Sigmoid colon (tissue), 4 donors: Measurements from ENCODE around the gene PNN.
"Not testable (repeated sequence)": the region's sequence is repeated elsewhere in the genome, so short reads cannot be mapped to it uniquely, and the experiment has no call there.

Source experiments
- CTCF ChIP-seq, 4 experiments: fragments of 450-650 bp in 3 of 4; fragments of 200-600 bp in 1 of 4; IDR thresholded peaks; one replicate each; pipeline ENCODE4 v1.5.1; 2016 to 2019; ENCODE audit warnings: antibody characterized with exemption in 4 of 4, mild to moderate bottlenecking in 3 of 4, moderate library complexity in 2 of 4
- POLR2AphosphoS5 ChIP-seq, 4 donors: sonication (generic); formaldehyde crosslinking; IDR thresholded peaks; one replicate each; pipeline ENCODE4 v1.6.1; 2017; ENCODE audit warnings: antibody characterized with exemption in 4 of 4

- TF ChIP-seq CTCF, POLR2AphosphoS5 (IDR thresholded peaks at IDR 0.05): not testable (repeated sequence)
Measured at GRCh38 chr14:39207430-39207829, 32.4 kb downstream of the PNN start.
